Tongue (tissue), 2 donors: ENCODE data around the gene FAM53C. TPM values are rescaled to one million over a fixed set of nuclear protein-coding genes. Genes with fewer than 3 reads are reported as not detected.
A peak's percentile ranks its signal among the peaks of the same experiment; 100 is the strongest.
"Not testable (repeated sequence)": the region's sequence is repeated elsewhere in the genome, so short reads cannot be mapped to it uniquely, and the experiment has no call there.

Experiments
- DNase-seq: peaks from one replicate; pipeline ENCODE4 v3.0.0-alpha.2; 2015
- total RNA-seq: library from RNA; depleted of rRNA; stranded (reverse); fragments of >200 nt; gene quantifications from one replicate; pipeline ENCODE4 v1.2.3, GENCODE V29; 2014

The FAM53C gene
- total RNA-seq, 1 donor from 2014 or later, result 27.8 TPM

DNA sequence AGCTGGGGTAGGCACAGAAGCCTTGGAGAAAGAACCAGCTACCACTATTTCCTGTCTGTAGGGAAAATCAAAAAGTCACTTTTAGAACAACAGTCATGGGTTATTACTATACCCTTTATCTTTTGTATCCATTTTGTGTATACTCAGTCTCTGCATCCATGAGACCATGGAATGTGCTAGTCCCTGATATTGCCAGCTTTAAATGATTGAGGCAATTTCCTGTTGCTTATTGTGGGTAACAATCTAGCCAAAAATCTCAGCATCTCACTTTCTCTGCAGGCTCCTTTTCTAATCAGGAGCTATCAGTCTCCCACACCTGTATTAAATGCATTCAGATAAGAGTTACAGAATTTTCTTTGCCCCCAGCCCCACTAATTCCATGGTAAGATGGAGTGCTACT, 13.5 kb downstream of the FAM53C start:
- no peak for DNase-seq

DNA sequence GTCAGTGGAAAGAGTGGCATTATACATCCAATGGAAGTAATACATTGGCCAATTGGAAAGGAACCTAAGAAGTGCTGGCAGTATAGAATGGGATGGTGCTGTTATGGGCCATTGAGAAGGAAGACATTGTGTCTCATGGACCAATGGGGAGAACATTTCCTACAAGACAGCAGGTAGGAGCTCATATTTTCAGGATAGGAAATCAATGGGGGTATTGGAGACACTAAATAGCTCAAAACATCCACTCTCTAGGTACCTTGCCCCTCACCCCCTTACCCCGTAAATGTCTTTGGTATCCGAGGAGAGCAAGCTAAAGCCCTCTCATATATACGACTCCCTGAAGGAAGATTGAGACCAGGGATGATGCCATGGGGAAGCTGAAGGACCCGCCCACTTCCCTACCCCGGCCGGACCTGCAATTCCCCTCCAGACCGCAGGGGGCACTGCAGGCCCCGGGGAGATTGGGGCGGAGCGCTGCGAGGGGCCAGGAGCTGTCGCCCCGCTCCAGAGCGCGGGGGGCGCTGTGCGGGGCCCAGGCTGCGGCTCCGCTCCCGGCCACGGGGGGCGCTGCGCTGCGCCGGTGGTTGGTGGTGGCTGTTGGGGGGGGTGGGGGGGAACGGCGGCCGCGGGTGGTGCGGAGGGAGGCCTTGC, 14.1 kb downstream of the FAM53C start, which contains the start of gene KDM3B:
TSS of gene KDM3B (plus strand) at position 615 of the 651 bp plus-strand sequence. CDS start 111 bp downstream, outside the sequence.
- peak; percentile 90 for DNase-seq

DNA sequence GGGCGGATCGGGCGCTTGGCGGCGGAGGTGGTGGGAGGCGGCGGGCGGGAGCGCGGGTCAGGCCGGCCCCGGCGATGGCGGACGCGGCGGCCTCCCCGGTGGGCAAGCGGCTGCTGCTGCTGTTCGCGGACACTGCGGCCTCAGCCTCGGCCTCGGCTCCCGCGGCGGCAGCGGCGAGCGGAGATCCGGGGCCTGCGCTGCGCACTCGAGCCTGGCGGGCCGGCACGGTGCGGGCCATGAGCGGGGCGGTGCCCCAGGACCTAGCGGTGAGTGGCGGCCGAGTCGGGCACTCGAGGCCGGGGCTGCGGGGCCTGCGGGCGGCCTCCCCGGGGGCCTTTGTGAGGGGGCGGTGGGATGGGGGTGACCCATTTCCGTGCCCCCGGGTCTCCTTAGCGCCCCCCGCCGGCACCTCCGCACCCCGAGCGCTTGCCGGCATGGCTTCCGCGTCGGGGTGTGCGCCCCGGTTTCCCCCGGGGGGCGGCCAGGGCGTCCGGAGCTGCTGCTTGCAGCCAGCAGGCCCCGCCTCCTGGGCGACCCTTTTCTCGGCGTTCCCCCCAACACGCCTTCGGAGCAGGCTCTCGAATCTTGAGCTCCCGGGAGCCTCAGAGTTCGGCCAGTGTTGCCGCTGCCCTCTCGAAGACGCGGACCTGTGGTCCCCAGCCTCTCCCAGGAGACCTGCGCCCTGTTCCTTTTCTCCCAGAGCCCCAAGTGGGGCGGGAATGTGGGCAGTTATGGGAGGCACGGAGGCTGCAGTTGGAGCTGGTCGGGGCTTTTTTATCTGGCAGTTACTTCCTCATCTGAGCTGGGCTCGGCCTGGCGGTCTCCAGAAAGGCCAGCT, 14.9 kb downstream of the FAM53C start:
- peak; percentile 77 for DNase-seq

DNA sequence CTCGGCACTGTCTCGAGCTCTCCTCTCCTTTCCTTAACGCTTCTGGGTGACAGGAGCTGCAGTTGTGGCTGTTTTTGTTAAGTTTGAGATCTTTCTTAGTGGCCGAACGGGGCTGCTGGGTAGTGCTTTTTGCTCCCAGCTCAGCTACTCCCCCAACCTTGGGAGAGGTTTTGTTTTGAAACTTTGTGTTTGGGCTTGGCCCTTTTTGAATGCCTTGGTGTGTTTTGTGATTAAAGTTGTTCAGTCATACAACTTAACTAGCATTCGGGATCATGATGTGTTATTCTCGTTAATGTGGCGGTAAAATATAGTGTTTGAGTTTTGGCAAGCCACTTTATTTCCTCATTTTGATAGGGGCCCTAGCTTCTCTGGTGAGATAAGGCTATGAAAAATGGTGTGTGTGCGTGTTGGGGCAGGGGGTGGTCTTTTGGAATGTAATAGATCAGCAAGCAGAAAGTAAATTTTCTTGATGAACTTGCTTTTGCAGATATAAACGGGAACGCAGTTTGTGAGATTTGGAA, 15.6 kb downstream of the FAM53C start:
- DNase-seq, result peak; percentile 77

DNA sequence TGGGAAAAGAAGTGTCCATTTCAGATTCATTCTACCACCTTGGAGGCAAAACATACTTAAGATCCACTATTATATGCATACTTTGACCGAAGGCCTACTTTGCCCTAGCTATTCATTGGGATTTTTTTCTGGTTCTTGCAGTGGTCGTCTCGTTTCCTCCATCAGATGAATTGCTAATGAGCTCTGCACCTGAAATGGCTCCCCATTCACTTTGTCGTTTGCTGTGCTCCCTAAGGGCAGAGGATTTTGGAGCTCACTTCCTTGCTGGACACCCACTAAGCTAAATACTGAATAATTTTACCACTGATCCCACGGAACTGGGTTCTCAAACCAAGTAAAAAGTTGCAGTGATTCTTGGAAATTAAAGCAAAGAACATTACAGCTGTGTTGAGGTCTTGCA, 16.3 kb downstream of the FAM53C start:
- no peak for DNase-seq

DNA sequence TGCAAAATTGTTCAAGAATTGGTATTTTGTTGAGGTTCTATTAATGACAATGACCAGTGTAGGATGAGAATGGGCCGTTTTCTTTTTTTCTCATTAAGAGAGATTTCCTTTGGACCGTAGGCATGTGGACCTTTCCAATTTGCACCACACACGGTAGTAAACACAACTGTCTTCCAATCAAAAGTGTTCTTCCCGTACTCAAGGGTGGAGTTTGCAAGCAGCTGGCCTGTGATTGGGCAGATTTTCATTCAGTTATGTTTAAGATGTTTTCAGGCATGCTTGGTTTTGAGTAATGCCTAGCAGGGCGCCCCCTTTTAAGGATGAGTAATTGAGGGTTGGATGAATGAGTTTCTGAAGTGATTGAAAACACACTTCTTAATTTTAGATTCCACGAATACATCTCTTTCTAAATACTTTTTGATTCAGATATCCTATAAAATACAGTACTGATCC, 16.9 kb downstream of the FAM53C start:
- DNase-seq, result peak; percentile 74

DNA sequence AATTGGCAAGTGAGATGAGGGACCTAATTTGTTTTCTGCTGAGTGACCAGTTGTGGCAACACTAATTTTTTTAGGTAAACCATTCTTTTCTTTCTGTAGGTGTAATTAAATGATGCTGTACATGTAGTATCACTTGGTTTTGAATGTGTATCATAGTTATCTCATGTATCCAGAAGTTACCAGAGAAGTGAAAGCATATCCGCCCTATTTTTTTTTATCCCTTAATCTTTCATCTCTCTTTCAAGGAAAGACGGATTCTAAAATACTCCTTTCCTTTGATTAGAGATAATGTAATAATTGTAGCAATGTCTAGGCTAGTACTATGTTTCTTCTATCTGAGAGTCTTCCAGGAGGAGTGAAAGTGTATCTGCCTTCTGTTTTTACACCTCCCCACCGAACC, 21.6 kb downstream of the FAM53C start:
- no peak for DNase-seq

DNA sequence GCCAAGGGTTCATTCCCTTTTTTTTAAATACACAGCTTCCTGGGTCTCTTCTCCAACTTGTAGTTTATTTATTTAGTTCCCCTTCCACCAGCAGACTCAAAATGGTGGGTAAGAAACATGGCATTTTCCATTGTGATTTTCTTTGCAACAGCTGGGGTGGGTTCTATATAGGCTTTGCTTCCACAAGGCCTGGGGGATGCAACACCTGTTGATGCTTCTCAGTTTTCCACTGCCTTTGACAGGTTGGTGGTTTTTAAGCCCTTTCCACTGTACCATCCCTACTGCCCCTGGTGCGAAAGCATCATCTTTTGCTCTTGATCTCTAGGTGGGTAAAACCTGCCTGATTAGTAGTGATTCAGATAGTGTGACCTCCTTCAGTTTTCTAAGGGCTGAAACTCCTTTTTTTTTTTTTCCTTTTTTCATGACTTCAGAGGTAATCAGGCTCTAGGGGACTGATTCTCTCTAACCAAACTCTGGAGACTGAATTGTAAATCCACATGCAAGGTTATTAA, 22.9 kb downstream of the FAM53C start:
- DNase-seq, result no peak

DNA sequence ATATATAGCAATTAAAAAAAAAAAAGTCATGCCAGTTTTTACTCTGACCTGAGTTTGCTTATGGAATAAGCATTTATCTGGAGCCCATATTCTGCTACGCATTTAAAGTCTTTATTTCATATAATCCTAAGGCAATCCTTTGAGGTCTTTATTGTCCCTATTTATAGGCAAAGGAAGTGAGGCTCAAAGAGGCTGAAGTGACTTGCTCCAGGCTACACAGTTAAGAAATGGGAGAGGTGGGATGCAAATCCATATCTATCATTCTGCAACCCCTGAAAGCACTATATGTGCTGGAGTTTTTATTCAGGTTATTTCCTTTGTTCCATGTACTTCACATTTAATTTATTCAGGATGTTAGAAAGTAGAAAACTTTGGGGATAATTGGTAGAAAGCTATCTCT, 26.5 kb downstream of the FAM53C start:
- DNase-seq, result no peak

DNA sequence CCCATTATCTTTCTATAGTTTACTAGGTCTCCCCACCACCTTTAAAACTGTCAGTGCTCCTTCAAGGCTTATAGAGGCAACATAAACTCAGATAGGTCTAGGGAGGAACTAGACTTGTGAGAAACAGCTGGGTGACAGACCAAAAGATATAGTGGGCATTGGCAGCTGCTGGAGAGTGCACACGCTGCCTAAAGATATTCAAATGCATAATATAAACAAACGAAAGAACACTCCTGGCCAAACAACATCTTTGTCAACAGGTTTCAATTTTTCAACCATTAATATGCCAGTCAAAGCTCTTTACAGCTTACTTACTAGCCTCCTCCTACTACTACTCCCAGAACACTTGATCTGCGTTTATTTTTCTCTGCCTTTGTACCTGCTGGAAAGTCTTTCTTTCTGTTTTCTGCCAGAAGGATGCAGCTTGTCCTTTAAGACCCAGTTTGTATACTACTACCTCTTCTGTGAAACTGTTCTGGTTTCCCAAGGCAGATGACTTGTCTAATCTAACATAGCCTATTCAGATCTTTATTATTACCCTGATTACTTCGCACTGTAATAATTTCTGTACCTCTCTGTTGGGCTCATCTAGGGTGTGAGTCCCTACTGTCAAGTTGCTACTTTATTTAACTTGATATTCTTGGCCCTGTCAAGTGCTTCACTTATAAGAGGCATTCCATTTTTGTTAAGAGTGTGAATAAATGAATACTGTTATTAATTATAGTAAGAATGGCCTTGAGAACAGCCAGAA, 28.7 kb downstream of the FAM53C start:
- DNase-seq, result no peak

DNA sequence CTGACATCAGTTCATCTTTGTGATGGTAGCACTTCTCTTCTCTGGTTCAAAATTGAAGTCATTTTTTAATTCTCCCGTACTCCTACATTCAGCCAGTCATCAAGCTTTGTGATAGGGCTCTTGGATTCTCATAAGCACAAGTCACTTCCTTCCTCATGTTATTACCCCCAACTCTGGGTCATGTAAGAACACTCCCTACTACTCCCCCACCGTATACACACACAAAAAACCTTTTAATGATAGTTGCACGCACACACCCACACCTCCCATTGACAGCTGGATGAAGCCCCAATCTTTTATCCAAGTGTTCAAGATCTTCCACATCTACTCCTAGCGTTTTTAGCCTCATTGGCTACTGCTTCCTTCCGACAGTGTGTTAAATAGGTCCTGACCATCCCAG, 31.2 kb downstream of the FAM53C start:
- no peak for DNase-seq

DNA sequence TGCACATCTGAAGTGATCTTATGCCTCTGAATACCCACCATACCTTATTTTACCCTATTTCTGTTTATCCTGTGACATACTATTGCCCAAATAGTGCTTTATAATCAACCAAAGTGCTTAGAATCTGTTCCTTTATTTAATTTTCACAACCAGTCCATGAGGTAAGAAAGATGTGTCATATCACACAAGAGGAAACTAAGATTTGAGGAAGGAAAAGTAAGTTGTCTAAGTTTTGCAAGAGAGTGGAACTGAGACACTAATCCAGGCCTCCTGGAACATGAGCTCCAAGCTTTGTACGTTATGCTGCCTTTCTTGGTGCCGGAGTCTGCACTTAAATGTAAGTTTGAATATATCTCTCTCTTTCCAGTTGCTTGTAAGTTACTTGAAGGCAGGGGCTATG, 31.6 kb downstream of the FAM53C start:
- no peak for DNase-seq

DNA sequence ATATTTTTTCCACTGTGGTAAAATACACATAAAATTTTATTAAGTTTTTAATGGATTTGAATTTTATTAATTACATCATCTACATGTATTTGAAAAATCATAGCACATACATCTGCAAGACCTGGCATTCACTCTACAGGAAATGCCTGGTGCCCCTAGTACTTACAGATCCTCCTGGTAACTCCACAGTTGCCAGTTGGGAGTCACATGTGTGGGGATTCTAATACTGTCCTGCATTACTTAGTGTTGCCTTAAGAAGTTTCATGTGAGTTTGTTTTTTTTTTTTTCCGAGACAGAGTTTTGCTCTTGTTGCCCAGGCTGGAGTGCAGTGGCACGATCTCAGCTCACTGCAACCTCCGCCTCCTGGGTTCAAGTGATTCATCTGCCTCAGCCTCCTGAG, 32.5 kb downstream of the FAM53C start:
- DNase-seq, result no peak

DNA sequence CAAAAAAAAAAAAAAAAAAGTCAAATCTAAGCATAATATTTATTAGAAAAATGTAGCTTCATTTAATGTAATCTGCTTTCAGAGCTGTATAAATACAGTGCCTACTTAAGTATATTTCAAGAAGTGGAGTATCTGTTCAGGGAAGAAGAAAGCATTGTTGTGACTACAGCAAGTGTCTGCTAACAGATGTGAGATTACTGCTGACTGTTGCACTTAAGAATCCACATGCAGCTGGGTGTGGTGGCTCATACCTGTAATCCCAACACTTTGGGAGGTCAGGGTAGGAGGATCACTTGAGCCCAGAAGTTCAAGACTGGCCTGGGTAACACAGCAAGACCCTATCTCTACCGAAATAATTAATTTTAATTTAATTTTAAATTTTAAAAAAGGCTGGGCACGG, 33.4 kb downstream of the FAM53C start:
- DNase-seq, result no peak

DNA sequence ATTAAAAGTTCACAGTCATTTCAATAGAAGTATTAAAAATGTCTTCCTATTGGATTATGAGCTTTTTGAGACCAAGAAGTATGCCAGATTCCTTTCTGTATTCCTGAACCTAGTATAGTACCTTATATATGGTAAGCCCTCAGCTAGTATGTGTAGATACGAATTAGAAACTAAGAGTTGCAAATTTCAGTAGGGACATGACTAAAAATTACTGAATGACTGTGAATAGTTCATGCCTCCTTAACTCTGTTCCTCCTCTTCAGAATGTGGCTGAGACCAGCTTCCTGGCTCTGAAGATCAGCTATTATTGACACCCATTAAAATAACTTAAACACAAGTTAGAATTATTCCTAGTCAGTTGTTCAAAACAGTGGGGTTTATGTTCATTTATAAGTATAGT, 34.2 kb downstream of the FAM53C start:
- no peak for DNase-seq

DNA sequence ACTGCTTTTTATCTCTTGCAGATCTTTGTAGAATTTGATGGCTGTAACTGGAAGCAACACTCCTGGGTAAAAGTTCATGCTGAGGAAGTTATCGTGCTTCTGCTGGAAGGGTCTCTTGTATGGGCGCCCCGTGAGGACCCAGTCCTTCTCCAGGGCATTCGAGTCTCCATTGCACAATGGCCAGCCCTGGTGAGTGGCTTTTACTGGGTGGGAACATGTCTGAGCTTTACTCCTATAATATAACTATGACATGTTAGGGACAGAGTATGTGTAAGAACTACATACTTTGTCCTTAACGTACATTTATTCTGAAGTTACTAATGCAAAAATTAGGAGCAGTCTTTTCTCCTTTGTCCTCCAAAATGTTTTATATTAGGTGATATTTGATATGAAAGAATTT, 34.6 kb downstream of the FAM53C start:
- DNase-seq, result no peak

DNA sequence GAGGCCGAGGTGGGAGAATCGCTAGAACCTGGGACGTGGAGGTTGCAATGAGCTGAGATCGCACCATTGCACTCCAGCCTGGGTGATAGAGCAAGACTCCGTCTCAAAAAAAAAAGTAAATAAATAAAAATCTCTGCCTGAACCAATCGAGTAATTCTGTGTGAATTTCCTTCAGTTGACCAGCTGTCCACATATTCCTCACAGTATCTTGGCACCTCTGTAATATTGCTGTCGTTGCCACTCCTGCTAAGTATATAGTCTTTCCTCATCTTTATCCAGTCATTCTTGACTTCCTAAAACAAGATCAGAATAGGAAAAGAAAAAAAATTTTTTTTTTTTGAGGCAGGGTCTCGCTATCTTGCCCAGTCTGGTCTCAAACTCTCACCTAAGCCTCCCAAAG, 44.3 kb downstream of the FAM53C start:
- DNase-seq, result no peak

DNA sequence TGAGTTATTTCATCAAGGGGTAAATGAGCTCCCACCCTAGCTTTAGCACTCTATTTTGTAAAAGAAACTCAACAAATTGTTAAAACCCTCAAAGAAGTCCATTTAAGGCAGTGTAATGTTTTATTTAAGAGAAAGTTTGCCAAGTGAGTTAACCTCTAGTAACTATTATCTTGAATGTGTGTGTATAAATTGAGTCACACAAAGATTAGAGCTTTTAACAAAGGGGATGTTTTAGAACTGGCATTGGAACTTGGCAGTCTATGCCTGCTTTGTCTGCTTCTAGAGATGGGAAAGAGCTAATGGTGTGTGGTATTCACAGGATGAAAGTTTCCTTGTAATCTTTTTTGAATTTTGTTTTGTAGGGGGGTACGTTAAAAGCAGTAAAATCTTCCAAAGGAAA, 47.6 kb downstream of the FAM53C start:
- no peak for DNase-seq

DNA sequence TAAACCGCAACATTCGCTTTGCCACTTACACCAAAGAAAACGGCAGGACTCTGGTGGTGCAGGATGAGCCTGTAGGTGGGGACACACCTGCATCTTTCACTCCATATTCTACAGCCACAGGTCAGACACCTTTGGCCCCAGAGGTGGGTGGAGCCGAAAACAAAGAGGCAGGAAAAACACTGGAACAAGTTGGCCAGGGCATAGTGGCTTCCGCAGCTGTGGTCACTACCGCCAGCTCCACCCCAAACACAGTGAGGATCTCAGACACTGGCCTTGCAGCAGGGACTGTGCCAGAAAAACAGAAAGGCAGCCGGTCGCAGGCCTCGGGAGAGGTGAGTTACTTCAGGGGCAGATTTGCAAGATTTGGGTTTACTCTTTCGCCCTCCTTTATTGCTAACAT, 48.2 kb downstream of the FAM53C start:
- no peak for DNase-seq

DNA sequence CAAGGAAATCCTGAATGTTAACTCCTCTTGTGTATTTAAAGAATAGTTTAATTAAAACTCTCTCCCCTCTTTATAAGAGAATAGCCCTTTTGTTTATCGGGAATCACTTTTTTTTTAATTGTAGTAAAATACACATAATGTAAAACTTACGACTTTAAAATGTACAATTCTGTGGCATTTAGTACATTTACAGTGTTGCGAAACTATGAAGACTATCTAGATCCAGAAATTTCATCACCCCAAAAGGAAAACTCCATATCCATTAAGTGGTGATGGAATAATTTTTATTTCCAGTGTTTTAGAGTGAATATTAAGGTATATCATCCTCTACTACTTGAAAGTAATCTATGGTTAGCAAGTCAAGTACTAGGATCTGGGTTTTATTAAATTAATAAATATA, 51.3 kb downstream of the FAM53C start:
- DNase-seq, result no peak

DNA sequence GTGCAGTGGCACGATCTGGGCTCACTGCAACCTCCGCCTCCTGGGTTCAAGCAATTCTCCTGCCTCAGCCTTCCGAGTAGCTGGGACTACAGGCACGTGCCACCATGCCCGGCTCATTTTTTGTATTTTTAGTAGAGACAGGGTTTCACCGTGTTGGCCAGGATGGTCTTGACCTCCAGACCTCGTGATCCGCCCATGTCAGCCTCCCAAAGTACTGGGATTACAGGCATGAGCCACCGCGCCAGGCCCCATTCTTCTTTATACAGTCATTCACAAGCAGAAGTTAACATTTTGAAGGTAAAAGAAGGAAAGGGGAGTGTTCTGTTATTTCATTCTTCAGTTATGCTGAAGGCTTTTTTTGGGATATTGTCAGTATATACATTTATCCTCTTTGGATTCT, 51.8 kb downstream of the FAM53C start:
- not testable (repeated sequence) for DNase-seq

DNA sequence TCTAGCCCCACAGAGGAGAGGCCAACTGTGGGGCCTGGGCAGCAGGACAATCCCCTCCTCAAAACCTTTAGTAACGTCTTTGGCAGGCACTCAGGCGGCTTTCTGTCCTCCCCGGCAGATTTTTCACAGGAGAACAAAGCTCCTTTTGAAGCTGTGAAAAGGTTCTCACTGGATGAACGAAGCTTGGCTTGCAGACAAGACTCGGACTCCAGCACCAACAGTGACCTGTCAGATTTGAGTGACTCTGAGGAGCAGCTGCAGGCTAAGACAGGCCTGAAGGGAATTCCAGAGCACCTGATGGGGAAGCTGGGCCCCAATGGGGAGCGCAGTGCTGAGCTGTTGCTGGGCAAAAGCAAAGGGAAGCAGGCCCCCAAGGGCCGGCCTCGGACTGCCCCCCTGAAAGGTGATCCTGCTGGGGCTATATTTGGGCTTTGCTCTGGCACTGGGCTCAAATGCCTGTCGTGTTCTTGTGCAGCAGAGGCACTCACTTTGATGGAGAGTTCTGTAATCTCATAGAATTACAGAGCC, 53.9 kb downstream of the FAM53C start:
- DNase-seq, result peak; percentile 92
